ENCODE data around the gene TBC1D19.
"Not testable (repeated sequence)": the region's sequence is repeated elsewhere in the genome, so short reads cannot be mapped to it uniquely, and the experiment has no call there.

Gene TBC1D19

GRCh38 chr4:26590639-26591038 lies 6.8 kb downstream of the TBC1D19 start:
- Histone ChIP-seq H3K36me3 (no peaks in the 10 kb centered on the region), H3K4me3 (ENCODE audit: low read depth, low read length) (no peak overlapping the region), H3K9me3 (ENCODE audit: severe bottlenecking) (no peaks in the 10 kb centered on the region), H3K27me3 (ENCODE audit: insufficient read depth, low read depth, severe bottlenecking) (no peaks in the 10 kb centered on the region), H3K27ac (no peak overlapping the region)
- no peak for DNase-seq
- TF ChIP-seq CTCF (IDR thresholded peaks at IDR 0.05; ENCODE audit: low read depth, low read length): no peak

- not testable (repeated sequence) for H3K27ac ChIP-seq
Observed at GRCh38 chr4:26593557-26593956, 9.7 kb downstream of the TBC1D19 start.

GRCh38 chr4:26594371-26594770 lies 10.5 kb downstream of the TBC1D19 start:
- no peak for DNase-seq
- TF ChIP-seq CTCF (IDR thresholded peaks at IDR 0.05; ENCODE audit: low read depth, low read length): no peak
- Histone ChIP-seq H3K36me3 (no peaks in the 10 kb centered on the region), H3K9me3 (ENCODE audit: severe bottlenecking) (no peaks in the 10 kb centered on the region), H3K4me3 (ENCODE audit: low read depth, low read length) (no peak overlapping the region), H3K27me3 (ENCODE audit: insufficient read depth, low read depth, severe bottlenecking) (no peaks in the 10 kb centered on the region), H3K27ac (no peak overlapping the region)

More at GRCh38 chr4:26593557-26593956, 9.7 kb downstream of the TBC1D19 start:
- DNase-seq; H3K9me3 ChIP-seq (ENCODE audit: severe bottlenecking); H3K36me3 ChIP-seq; H3K4me3 ChIP-seq (ENCODE audit: low read depth, low read length); H3K27me3 ChIP-seq (ENCODE audit: insufficient read depth, low read depth, severe bottlenecking): not testable (repeated sequence)

- no peaks in the 10 kb centered on the region for H3K27me3 ChIP-seq (ENCODE audit: insufficient read depth, low read depth, severe bottlenecking)
- no peak for TF ChIP-seq CTCF (IDR thresholded peaks at IDR 0.05; ENCODE audit: low read depth, low read length)
Observed at GRCh38 chr4:26594778-26595177, 10.9 kb downstream of the TBC1D19 start.

GRCh38 chr4:26596843-26597242 lies 13.0 kb downstream of the TBC1D19 start:
- H3K36me3 ChIP-seq: no peaks in the 10 kb centered on the region
- H3K4me3 ChIP-seq (ENCODE audit: low read depth, low read length): no peak overlapping the region
- no peak for TF ChIP-seq CTCF (IDR thresholded peaks at IDR 0.05; ENCODE audit: low read depth, low read length)
- no peak for DNase-seq
- H3K27ac ChIP-seq: no peak overlapping the region
- no peaks in the 10 kb centered on the region for H3K27me3 ChIP-seq (ENCODE audit: insufficient read depth, low read depth, severe bottlenecking)
- no peaks in the 10 kb centered on the region for H3K9me3 ChIP-seq (ENCODE audit: severe bottlenecking)

More at GRCh38 chr4:26594778-26595177, 10.9 kb downstream of the TBC1D19 start:
- H3K4me3 ChIP-seq (ENCODE audit: low read depth, low read length): no peak overlapping the region
- no peaks in the 10 kb centered on the region for H3K9me3 ChIP-seq (ENCODE audit: severe bottlenecking)
- DNase-seq: no peak
- H3K36me3 ChIP-seq: no peaks in the 10 kb centered on the region
- no peak overlapping the region for H3K27ac ChIP-seq

GRCh38 chr4:26601204-26601603 lies 17.3 kb downstream of the TBC1D19 start:
- no peak overlapping the region for H3K4me3 ChIP-seq (ENCODE audit: low read depth, low read length)
- no peak for TF ChIP-seq CTCF (IDR thresholded peaks at IDR 0.05; ENCODE audit: low read depth, low read length)
- no peak for DNase-seq
- no peaks in the 10 kb centered on the region for H3K36me3 ChIP-seq
- H3K9me3 ChIP-seq (ENCODE audit: severe bottlenecking): no peaks in the 10 kb centered on the region
- no peaks in the 10 kb centered on the region for H3K27me3 ChIP-seq (ENCODE audit: insufficient read depth, low read depth, severe bottlenecking)
- no peak overlapping the region for H3K27ac ChIP-seq

Data from WERI-Rb-1 (cell line).